Liver (tissue), 9 donors: ENCODE measurements around the gene MAP7D1. TPM values are rescaled to one million over a fixed set of nuclear protein-coding genes. Genes with fewer than 3 reads are reported as not detected.
A peak's percentile ranks its signal among the peaks of the same experiment; 100 is the strongest.
"Not testable (repeated sequence)": the region's sequence is repeated elsewhere in the genome, so short reads cannot be mapped to it uniquely, and the experiment has no call there.

ENCODE experiments used
- DNase-seq: peaks from one replicate; pipeline ENCODE4 v3.0.0-alpha.2; 2017; ENCODE audit warnings: low spot score
- H3K27ac ChIP-seq, 2 donors: one replicate each; pipeline ENCODE4 v1.7.0; 2013; ENCODE audit warnings: inconsistent platforms in 2 of 2, low read length in 2 of 2, control low read depth in 1 of 2, low read depth in 1 of 2, mild to moderate bottlenecking in 1 of 2
- H3K27me3 ChIP-seq, 4 donors: one replicate each; pipeline versions ENCODE4 v1.6.1 to v1.7.0; 2013; ENCODE audit warnings: low read length in 3 of 4, inconsistent platforms in 1 of 4, mild to moderate bottlenecking in 1 of 4, moderate library complexity in 1 of 4; ENCODE audit not compliant: control insufficient read depth in 4 of 4, insufficient read depth in 4 of 4
- H3K36me3 ChIP-seq, 4 donors: one replicate each; pipeline versions ENCODE4 v1.6.1 to v1.7.0; 2013; ENCODE audit warnings: low read length in 3 of 4, mild to moderate bottlenecking in 3 of 4, low read depth in 1 of 4, moderate library complexity in 1 of 4; ENCODE audit not compliant: control insufficient read depth in 4 of 4, insufficient read depth in 3 of 4
- H3K4me1 ChIP-seq, 4 donors: one replicate each; pipeline versions ENCODE4 v1.6.1 to v1.7.0; 2013; ENCODE audit warnings: low read length in 3 of 4, mild to moderate bottlenecking in 3 of 4, moderate library complexity in 1 of 4; ENCODE audit not compliant: control insufficient read depth in 4 of 4, insufficient read depth in 4 of 4
- H3K4me3 ChIP-seq, 3 donors: one replicate each; pipeline versions ENCODE4 v1.6.1 to v1.7.0; 2013; ENCODE audit warnings: low read length in 3 of 3, control low read depth in 1 of 3, low read depth in 1 of 3, mild to moderate bottlenecking in 1 of 3
- H3K9ac ChIP-seq, 2 donors: one replicate each; pipeline ENCODE4 v1.7.0; 2013; ENCODE audit warnings: low read length in 2 of 2, mild to moderate bottlenecking in 2 of 2, moderate library complexity in 2 of 2, control low read depth in 1 of 2, low read depth in 1 of 2
- H3K9me3 ChIP-seq, 4 donors: one replicate each; pipeline versions ENCODE4 v1.6.1 to v1.7.0; 2013; ENCODE audit warnings: low read length in 3 of 4; ENCODE audit not compliant: control insufficient read depth in 4 of 4
- ATF3 ChIP-seq: IDR thresholded peaks from 2 replicates; pipeline ENCODE4 v1.6.1; 2016; ENCODE audit warnings: antibody characterized with exemption
- EGR1 ChIP-seq, 2 donors: IDR thresholded peaks; 2 replicates each; pipeline ENCODE4 v1.6.1; 2016 to 2018; ENCODE audit warnings: antibody characterized with exemption in 2 of 2, low read depth in 2 of 2
- FOXA1 ChIP-seq: IDR thresholded peaks from 2 replicates; pipeline ENCODE4 v1.6.1; 2016; ENCODE audit warnings: antibody characterized with exemption
- FOXA2 ChIP-seq: IDR thresholded peaks from 2 replicates; pipeline ENCODE4 v1.6.1; 2016; ENCODE audit warnings: antibody characterized with exemption
- GABPA ChIP-seq, 2 donors: IDR thresholded peaks in 1 of 2; conservative IDR thresholded peaks in 1 of 2; 2 replicates each; pipeline ENCODE4 v1.6.1; 2016; ENCODE audit warnings: antibody characterized with exemption in 2 of 2, mild to moderate bottlenecking in 1 of 2, moderate library complexity in 1 of 2
- HNF4A ChIP-seq, 2 donors: conservative IDR thresholded peaks; 2 replicates each; pipeline ENCODE4 v1.6.1; 2016; ENCODE audit warnings: antibody characterized with exemption in 2 of 2, mild to moderate bottlenecking in 2 of 2
- HNF4G ChIP-seq: IDR thresholded peaks from 2 replicates; pipeline ENCODE4 v1.6.1; 2016; ENCODE audit warnings: antibody characterized with exemption
- JUND ChIP-seq, 2 donors: IDR thresholded peaks; 2 replicates each; pipeline ENCODE4 v1.6.1; 2016; ENCODE audit warnings: antibody characterized with exemption in 2 of 2
- NR2F2 ChIP-seq: IDR thresholded peaks from 2 replicates; pipeline ENCODE4 v1.6.1; 2016; ENCODE audit warnings: antibody characterized with exemption
- RAD21 ChIP-seq, 2 donors: IDR thresholded peaks; 2 replicates each; pipeline ENCODE4 v1.6.1; 2016; ENCODE audit warnings: antibody characterized with exemption in 2 of 2, mild to moderate bottlenecking in 2 of 2
- RXRA ChIP-seq, 2 donors: IDR thresholded peaks; 2 replicates each; pipeline ENCODE4 v1.6.1; 2017 to 2018; ENCODE audit warnings: antibody characterized with exemption in 2 of 2, mild to moderate bottlenecking in 1 of 2
- SP1 ChIP-seq: IDR thresholded peaks from 2 replicates; pipeline ENCODE4 v1.6.1; 2018; ENCODE audit warnings: antibody characterized with exemption, mild to moderate bottlenecking
- YY1 ChIP-seq: IDR thresholded peaks from 2 replicates; pipeline ENCODE4 v1.6.1; 2016; ENCODE audit warnings: antibody characterized with exemption, mild to moderate bottlenecking
- ZBTB33 ChIP-seq: IDR thresholded peaks from 2 replicates; pipeline ENCODE4 v1.6.1; 2016; ENCODE audit warnings: antibody characterized with exemption
- WGBS: extraction: QIAGEN DNeasy Blood & Tissue Kit; methylation state at CpG from one replicate; pipeline ENCODE4 v1.1.7; 2013; 5-methylcytosine and 5-hydroxymethylcytosine counted together
- polyA plus RNA-seq, 2 donors: library from polyadenylated mRNA; stranded (reverse) in 1 of 2; unstranded in 1 of 2; fragments of 200-250 nt in 1 of 2; fragments of >200 nt in 1 of 2; fragmentation: Nextera tagmentation in 1 of 2; extraction: Ambion mirVana in 1 of 2; gene quantifications; one replicate each; pipeline versions ENCODE4 v1.2.1 to v1.2.3, GENCODE V29; 2013 to 2015
- total RNA-seq, 2 donors: library from RNA; depleted of rRNA; stranded (reverse); fragments of >200 nt; gene quantifications; one replicate each; pipeline ENCODE4 v1.2.3, GENCODE V29; 2014
- TF ChIP-seq, protein P1 (sequence below): IDR thresholded peaks from 2 replicates; pipeline ENCODE4 v1.6.1; 2016; ENCODE audit warnings: antibody characterized with exemption
- TF ChIP-seq, protein P2 (sequence below): fragments of 150-350 bp; IDR thresholded peaks from 2 replicates; pipeline ENCODE4 v1.5.1; 2017; ENCODE audit warnings: improper control_type of control experiment, low read depth, low read length; ENCODE audit not compliant: missing input control
- TF ChIP-seq, protein P3 (sequence below): IDR thresholded peaks from 2 replicates; pipeline ENCODE4 v1.6.1; 2016; ENCODE audit warnings: antibody characterized with exemption, mild to moderate bottlenecking
- donor health status: healthy.
- donor health status: healthy.
- donor health status: healthy.
- donor health status: healthy.
- donor health status: healthy.

The MAP7D1 gene
- total and polyA plus RNA-seq, 4 donors: 5.6 to 15.1 (median 12.9) TPM

DNA sequence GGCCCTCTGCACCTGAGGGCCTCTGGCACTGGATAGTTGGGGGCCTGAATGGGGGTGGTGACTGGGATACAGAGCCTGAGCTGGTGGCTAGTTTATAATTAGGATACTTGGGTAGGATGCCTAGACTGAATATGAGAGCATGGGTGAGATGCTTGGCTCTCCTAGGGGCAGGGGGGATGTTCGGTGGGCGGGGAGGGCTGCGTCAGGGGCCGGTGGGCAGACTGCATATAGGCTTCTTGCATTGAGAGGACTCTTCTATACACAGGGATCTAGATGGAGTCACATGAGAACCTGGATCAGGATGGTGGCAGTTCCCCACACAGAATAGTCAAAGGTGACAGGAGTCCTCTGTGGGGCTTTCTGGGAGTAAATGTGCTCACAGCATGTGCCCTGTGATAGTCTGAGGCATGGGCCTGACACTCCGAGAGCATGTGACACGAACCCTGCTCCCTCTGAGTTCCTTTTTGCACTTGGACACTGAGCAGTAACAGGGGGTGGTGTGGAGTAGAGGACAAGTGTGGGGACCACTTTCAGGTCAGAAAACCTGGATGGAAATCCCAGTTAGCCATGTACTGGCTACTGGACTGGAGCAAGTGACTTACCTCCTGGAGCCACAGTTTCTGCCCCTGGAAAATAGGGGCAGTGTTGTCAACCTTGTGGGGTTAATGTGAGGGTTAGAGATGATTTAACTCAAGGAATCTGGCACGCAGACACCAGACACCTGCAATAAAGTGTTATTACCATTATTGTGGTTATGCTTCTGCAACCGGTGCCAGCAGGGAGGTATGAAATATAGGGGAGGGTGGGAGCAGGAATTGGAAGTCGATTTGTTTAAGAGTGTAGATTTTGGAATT, 2.2 kb downstream of the MAP7D1 start:
- H3K36me3 ChIP-seq: no peaks in the 10 kb centered on the region
- no peaks in the 10 kb centered on the region for H3K9me3 ChIP-seq
- no peak for DNase-seq
- peaks cover 3 to 40% (median 17%) of the 10 kb centered on the region in 4 donors for H3K4me1 ChIP-seq
- H3K4me3 ChIP-seq: no peak overlapping the region
- WGBS: 74% methylated on average over 9 of the region's 9 CpGs
- H3K27me3 ChIP-seq: no peaks in the 10 kb centered on the region
- peak overlapping the region in 1 of 2 donors; percentile 95 for H3K27ac ChIP-seq
- H3K9ac ChIP-seq: no peak overlapping the region
- TF ChIP-seq, protein P1, sequence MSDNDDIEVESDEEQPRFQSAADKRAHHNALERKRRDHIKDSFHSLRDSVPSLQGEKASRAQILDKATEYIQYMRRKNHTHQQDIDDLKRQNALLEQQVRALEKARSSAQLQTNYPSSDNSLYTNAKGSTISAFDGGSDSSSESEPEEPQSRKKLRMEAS: no peak
- TF ChIP-seq SP1 (no peak), RXRA (IDR thresholded peaks at IDR 0.05) (no peak), NR2F2 (no peak), RAD21 (IDR thresholded peaks at IDR 0.05) (no peak), GABPA (IDR thresholded peaks at IDR 0.05 in 1 of 2, conservative IDR thresholded peaks at IDR 0.05 in 1 of 2) (no peak), ATF3 (no peak), HNF4G (no peak), ZBTB33 (no peak), FOXA1 (no peak), YY1 (no peak), HNF4A (conservative IDR thresholded peaks at IDR 0.05) (no peak), FOXA2 (no peak), EGR1 (IDR thresholded peaks at IDR 0.05; ENCODE audit: low read depth in 2 of 2) (no peak), JUND (IDR thresholded peaks at IDR 0.05) (no peak)
- TF ChIP-seq, protein P2, sequence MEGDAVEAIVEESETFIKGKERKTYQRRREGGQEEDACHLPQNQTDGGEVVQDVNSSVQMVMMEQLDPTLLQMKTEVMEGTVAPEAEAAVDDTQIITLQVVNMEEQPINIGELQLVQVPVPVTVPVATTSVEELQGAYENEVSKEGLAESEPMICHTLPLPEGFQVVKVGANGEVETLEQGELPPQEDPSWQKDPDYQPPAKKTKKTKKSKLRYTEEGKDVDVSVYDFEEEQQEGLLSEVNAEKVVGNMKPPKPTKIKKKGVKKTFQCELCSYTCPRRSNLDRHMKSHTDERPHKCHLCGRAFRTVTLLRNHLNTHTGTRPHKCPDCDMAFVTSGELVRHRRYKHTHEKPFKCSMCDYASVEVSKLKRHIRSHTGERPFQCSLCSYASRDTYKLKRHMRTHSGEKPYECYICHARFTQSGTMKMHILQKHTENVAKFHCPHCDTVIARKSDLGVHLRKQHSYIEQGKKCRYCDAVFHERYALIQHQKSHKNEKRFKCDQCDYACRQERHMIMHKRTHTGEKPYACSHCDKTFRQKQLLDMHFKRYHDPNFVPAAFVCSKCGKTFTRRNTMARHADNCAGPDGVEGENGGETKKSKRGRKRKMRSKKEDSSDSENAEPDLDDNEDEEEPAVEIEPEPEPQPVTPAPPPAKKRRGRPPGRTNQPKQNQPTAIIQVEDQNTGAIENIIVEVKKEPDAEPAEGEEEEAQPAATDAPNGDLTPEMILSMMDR: no peak
- TF ChIP-seq, protein P3, sequence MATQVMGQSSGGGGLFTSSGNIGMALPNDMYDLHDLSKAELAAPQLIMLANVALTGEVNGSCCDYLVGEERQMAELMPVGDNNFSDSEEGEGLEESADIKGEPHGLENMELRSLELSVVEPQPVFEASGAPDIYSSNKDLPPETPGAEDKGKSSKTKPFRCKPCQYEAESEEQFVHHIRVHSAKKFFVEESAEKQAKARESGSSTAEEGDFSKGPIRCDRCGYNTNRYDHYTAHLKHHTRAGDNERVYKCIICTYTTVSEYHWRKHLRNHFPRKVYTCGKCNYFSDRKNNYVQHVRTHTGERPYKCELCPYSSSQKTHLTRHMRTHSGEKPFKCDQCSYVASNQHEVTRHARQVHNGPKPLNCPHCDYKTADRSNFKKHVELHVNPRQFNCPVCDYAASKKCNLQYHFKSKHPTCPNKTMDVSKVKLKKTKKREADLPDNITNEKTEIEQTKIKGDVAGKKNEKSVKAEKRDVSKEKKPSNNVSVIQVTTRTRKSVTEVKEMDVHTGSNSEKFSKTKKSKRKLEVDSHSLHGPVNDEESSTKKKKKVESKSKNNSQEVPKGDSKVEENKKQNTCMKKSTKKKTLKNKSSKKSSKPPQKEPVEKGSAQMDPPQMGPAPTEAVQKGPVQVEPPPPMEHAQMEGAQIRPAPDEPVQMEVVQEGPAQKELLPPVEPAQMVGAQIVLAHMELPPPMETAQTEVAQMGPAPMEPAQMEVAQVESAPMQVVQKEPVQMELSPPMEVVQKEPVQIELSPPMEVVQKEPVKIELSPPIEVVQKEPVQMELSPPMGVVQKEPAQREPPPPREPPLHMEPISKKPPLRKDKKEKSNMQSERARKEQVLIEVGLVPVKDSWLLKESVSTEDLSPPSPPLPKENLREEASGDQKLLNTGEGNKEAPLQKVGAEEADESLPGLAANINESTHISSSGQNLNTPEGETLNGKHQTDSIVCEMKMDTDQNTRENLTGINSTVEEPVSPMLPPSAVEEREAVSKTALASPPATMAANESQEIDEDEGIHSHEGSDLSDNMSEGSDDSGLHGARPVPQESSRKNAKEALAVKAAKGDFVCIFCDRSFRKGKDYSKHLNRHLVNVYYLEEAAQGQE: no peak

GRCh38 chr1:36158827-36159252, 2.9 kb downstream of the MAP7D1 start:
- WGBS: 93% methylated on average over 10 of the region's 10 CpGs
- not testable (repeated sequence) for H3K36me3 ChIP-seq, H3K9me3 ChIP-seq, H3K9ac ChIP-seq, H3K27ac ChIP-seq, H3K4me3 ChIP-seq, H3K27me3 ChIP-seq, DNase-seq
- peaks cover 3 to 40% (median 17%) of the 10 kb centered on the region in 4 donors for H3K4me1 ChIP-seq
